ENCODE measurements around the gene SLC26A11.
"Not testable (repeated sequence)": the region's sequence is repeated elsewhere in the genome, so short reads cannot be mapped to it uniquely, and the experiment has no call there.

Gene SLC26A11

GRCh38 chr17:80268427-80268826 lies 48.2 kb downstream of the SLC26A11 start:
- H3K4me1 Mint-ChIP-seq (ENCODE audit: low read depth): peaks cover 36% of the 10 kb centered on the region
- no peak overlapping the region for H3K4me3 Mint-ChIP-seq
- peaks cover 42% of the 10 kb centered on the region for H3K36me3 Mint-ChIP-seq (ENCODE audit: low read depth)
- H3K9me3 Mint-ChIP-seq: no peaks in the 10 kb centered on the region
- H3K27ac Mint-ChIP-seq: no peak overlapping the region
- H3K27me3 Mint-ChIP-seq: no peaks in the 10 kb centered on the region
- intact Hi-C loops (cut with micrococcal nuclease): no loop called here

DNA sequence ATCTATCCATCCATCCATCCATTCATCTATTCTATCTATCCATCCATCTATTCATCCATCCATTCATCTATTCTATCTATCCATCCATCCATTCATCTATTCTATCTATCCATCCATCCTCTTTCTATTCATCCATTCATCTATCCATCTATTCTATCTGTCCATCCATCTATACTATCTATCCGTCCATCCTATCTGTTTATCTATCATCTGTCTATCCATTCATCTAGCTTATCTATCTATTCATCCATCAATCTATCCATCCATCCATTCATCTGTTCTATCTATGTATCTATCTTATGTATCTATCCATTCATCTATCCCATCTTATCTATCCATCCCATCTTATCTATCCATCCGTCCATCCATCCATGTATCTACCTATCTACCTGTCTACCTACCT lies 49.2 kb downstream of the SLC26A11 start:
- no peak overlapping the region for H3K27ac Mint-ChIP-seq
- peaks cover 42% of the 10 kb centered on the region for H3K36me3 Mint-ChIP-seq (ENCODE audit: low read depth)
- no peak overlapping the region for H3K4me3 Mint-ChIP-seq
- H3K4me1 Mint-ChIP-seq (ENCODE audit: low read depth): peaks cover 37% of the 10 kb centered on the region
- H3K27me3 Mint-ChIP-seq: no peaks in the 10 kb centered on the region
- intact Hi-C loops (cut with micrococcal nuclease): no loop called here
- H3K9me3 Mint-ChIP-seq: no peaks in the 10 kb centered on the region

DNA sequence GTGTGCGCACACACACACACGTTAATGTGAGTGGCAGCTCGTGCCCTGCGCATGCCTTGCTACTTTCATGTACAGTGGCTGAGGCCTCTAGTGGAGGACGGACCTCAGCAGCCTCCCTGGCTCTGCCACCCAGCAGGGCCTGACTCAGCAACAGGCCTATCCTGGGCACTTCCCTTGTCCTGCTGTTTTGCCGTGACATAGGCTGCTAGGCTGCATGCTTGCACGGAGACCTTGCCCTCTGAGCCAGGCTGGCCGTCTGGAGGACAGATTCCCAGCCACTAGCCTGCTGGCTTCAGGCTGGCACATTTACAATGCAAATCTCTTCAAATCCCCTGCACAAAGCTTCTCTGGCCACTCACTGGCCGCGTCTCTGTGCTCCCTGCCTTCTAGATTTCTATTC lies 49.9 kb downstream of the SLC26A11 start:
- Mint-ChIP-seq H3K36me3 (ENCODE audit: low read depth) (peaks cover 42% of the 10 kb centered on the region), H3K4me1 (ENCODE audit: low read depth) (peaks cover 37% of the 10 kb centered on the region), H3K27me3 (no peaks in the 10 kb centered on the region), H3K4me3 (no peak overlapping the region), H3K27ac (no peak overlapping the region), H3K9me3 (no peaks in the 10 kb centered on the region)
- intact Hi-C loops (cut with micrococcal nuclease): no loop called here

DNA sequence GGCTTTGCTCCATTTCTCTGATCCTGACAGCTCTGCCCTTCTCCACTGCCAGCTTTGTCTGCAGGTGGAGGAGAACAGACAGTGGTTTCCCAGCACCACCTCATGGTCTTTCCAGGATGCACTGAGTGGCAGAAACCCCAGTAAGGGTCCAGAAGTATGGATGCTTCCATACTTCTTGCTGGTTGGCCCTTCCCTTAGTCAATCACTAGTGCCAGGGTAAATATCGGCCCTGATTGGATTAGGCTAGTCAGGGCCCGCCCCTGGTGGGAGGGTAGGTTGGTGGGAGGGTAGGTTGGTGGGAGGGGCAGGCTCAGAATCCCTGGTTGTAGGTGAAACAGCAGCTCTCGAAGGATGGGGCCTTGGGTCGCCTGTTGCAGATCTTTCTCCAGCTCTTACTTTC lies 50.6 kb downstream of the SLC26A11 start:
- Mint-ChIP-seq H3K4me1 (ENCODE audit: low read depth) (peaks cover 31% of the 10 kb centered on the region), H3K27me3 (no peaks in the 10 kb centered on the region), H3K4me3 (no peak overlapping the region), H3K9me3 (no peaks in the 10 kb centered on the region), H3K27ac (peak overlapping the region; percentile 53), H3K36me3 (ENCODE audit: low read depth) (peaks cover 42% of the 10 kb centered on the region)
- intact Hi-C loops (cut with micrococcal nuclease): no loop called here

DNA sequence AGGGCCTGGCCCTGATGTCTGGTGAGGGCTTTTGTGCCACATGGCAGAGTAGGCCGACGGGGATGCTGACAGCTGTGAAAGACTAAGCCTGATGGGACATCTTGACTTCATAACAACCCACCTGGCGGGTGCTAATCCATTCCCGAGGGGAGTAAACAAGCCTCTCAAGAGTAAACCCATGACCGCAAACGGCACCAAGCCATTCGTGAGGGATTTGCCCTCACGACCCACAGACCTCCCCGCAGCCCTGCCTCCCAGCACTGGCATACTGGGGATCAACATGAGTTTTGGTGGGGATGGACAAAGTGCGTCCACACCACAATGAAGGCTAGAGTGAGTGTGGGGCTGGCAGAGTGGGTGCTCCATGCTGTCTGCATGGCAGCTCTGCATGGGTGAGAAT lies 52.1 kb downstream of the SLC26A11 start:
- H3K27ac Mint-ChIP-seq: no peak overlapping the region
- intact Hi-C loops (cut with micrococcal nuclease): no loop called here
- H3K36me3 Mint-ChIP-seq (ENCODE audit: low read depth): peaks cover 52% of the 10 kb centered on the region
- H3K27me3 Mint-ChIP-seq: no peaks in the 10 kb centered on the region
- H3K9me3 Mint-ChIP-seq: no peaks in the 10 kb centered on the region
- peaks cover 30% of the 10 kb centered on the region for H3K4me1 Mint-ChIP-seq (ENCODE audit: low read depth)
- H3K4me3 Mint-ChIP-seq: no peak overlapping the region

- H3K4me3 Mint-ChIP-seq: no peak overlapping the region
- peak overlapping the region; percentile 42 for H3K27ac Mint-ChIP-seq
- H3K36me3 Mint-ChIP-seq (ENCODE audit: low read depth): peaks cover 71% of the 10 kb centered on the region
- no peaks in the 10 kb centered on the region for H3K27me3 Mint-ChIP-seq
- no peaks in the 10 kb centered on the region for H3K9me3 Mint-ChIP-seq
- intact Hi-C loops (cut with micrococcal nuclease): no loop called here
- peaks cover 47% of the 10 kb centered on the region for H3K4me1 Mint-ChIP-seq (ENCODE audit: low read depth)
Measured at GRCh38 chr17:80274331-80274730, 54.1 kb downstream of the SLC26A11 start.

DNA sequence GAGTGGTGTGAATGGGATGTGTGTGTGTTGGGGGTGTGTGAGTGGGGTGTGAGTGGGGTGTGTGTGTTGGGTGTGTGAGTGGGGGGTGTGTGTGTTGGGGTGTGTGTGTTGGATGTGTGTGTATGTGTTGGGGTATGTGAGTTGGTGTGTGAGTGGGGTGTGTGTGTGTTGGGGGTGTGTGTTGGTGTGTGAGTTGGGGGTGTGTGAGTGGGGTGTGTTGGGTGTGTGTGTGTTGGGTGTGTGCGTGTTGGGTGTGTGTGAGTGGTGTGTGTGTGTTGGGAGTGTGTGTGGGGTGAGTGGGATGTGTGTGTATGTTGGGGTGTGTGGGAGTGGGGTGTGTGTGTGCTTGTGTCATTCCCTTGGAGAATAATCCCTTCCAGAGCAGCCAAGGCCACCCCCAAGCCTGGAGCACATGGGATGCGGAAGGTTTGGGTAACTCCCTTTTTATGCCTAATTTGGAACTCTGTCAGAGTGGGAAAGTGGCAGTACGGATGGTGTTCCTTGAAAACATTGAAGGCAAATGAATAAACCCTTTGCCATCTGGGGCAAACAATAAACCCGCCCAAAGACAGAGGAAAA lies 54.7 kb downstream of the SLC26A11 start:
- Mint-ChIP-seq H3K4me3 (no peak overlapping the region), H3K9me3 (no peaks in the 10 kb centered on the region), H3K27me3 (no peaks in the 10 kb centered on the region), H3K4me1 (ENCODE audit: low read depth) (peaks cover 54% of the 10 kb centered on the region), H3K36me3 (ENCODE audit: low read depth) (peaks cover 78% of the 10 kb centered on the region), H3K27ac (no peak overlapping the region)
- intact Hi-C loops (cut with micrococcal nuclease): no loop called here

DNA sequence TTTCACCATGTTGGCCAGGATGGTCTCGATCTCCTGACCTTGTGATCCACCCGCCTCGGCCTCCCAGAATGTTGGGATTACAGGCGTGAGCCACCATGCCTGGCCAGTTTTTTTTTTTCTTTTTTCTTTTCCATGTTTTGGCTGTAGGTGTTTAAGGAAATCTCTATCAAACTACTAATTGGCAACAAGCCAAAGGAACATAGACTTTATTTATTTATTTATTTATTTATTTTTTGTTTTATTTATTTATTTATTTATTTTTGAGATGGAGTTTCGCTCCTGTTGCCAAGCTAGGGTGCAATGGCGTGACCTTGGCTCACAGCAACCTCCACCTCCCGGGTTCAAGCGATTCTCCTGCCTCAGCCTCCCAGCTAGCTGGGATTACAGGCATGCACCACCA lies 55.6 kb downstream of the SLC26A11 start:
- peaks cover 57% of the 10 kb centered on the region for H3K4me1 Mint-ChIP-seq (ENCODE audit: low read depth)
- H3K27ac Mint-ChIP-seq; H3K4me3 Mint-ChIP-seq; H3K9me3 Mint-ChIP-seq; intact Hi-C loops (cut with micrococcal nuclease); H3K27me3 Mint-ChIP-seq: not testable (repeated sequence)
- H3K36me3 Mint-ChIP-seq (ENCODE audit: low read depth): peaks cover 87% of the 10 kb centered on the region

DNA sequence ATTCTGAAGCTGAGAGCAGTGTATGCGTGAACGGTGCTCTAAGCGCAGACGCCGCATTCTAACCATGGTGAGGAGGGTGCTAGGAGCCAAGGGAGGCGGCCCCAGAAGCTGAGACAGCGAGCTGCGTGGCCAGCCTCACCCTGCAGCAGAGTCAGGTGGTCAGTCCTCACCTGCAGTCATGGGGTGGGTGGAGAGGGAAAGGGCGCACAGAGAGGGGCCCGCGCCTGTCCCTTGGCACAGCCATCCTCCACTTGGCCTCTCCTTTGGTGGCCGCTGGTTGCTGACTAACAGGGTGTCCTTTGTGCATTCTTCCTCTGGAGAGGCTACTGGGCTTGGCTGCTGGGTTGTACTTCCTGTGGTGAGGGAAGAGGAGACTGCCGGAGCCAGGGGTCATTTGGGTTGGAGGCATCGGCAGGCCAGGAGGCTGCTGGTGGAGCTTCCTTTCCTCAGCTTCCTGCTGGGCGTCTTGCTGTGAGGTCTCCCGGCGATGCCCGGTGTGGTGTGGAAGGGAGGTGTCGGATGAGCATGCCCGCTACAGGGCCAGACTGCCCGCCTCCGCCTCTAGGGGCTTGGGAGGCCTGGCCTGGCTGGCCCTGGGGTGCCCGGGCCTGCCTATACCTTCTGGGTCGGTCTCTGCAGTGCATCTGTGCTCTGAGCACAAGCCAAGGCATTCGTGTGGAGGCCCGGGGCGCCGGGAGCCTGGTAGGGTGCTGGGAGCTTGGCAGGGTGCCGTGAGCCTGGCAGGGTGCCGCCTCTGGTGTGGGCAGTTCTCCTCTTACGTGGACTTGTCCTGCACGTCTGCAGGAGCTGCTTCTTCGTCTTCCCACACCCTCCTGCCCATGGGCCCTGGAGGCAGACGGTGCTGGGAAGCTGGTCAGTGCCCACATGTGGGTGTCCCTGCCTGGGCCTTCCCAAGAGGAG lies 57.8 kb downstream of the SLC26A11 start:
- Mint-ChIP-seq H3K4me3 (no peak overlapping the region), H3K36me3 (ENCODE audit: low read depth) (peaks cover 99% of the 10 kb centered on the region), H3K27me3 (no peaks in the 10 kb centered on the region), H3K9me3 (no peaks in the 10 kb centered on the region), H3K4me1 (ENCODE audit: low read depth) (peaks cover 51% of the 10 kb centered on the region), H3K27ac (no peak overlapping the region)
- intact Hi-C loops (cut with micrococcal nuclease): no loop called here

DNA sequence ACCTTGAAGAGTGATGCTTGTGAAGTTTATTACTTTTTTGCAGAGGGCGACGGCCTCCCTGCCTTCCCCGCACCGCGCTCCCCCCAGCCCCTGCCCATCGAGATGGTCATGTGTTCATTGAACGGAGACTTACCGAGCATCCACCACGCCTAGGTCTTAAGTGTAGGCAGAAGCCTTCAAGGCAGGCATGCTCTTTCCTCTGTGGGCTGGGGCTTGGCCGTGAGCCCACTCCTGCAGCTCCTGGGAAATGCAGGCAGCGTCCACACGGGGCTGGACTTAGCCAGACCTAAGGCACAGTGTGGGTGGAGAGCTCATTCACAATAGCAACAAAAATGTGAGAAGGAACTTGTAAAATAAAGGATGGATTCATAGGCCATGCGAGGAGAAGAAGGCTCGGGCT lies 59.7 kb downstream of the SLC26A11 start:
- no peak overlapping the region for H3K27ac Mint-ChIP-seq
- H3K9me3 Mint-ChIP-seq: no peaks in the 10 kb centered on the region
- H3K4me1 Mint-ChIP-seq (ENCODE audit: low read depth): peaks cover 43% of the 10 kb centered on the region
- intact Hi-C loops (cut with micrococcal nuclease): no loop called here
- H3K4me3 Mint-ChIP-seq: no peak overlapping the region
- no peaks in the 10 kb centered on the region for H3K27me3 Mint-ChIP-seq
- peaks cover 99% of the 10 kb centered on the region for H3K36me3 Mint-ChIP-seq (ENCODE audit: low read depth)

DNA sequence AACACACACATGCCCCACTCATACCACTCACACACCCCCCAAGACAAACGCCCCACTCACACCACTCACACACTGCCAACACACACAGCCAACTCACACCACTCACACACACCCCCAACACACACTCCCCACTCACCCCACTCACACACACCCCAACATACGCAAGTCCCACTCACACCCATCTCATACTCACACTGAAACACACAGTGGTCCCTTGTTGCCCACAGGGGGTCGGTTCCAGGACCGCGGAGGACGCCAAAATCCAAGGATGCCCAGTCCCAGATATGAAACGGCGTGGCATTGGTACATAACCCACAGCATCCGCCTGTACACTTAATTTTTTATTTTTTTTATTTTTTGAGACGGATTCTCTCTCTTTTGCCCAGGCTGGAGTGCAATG lies 61.3 kb downstream of the SLC26A11 start:
- Mint-ChIP-seq H3K27ac (no peak overlapping the region), H3K4me3 (no peak overlapping the region), H3K4me1 (ENCODE audit: low read depth) (peaks cover 52% of the 10 kb centered on the region), H3K9me3 (no peaks in the 10 kb centered on the region), H3K36me3 (ENCODE audit: low read depth) (peaks cover 100% of the 10 kb centered on the region), H3K27me3 (no peaks in the 10 kb centered on the region)
- intact Hi-C loops (cut with micrococcal nuclease): no loop called here

DNA sequence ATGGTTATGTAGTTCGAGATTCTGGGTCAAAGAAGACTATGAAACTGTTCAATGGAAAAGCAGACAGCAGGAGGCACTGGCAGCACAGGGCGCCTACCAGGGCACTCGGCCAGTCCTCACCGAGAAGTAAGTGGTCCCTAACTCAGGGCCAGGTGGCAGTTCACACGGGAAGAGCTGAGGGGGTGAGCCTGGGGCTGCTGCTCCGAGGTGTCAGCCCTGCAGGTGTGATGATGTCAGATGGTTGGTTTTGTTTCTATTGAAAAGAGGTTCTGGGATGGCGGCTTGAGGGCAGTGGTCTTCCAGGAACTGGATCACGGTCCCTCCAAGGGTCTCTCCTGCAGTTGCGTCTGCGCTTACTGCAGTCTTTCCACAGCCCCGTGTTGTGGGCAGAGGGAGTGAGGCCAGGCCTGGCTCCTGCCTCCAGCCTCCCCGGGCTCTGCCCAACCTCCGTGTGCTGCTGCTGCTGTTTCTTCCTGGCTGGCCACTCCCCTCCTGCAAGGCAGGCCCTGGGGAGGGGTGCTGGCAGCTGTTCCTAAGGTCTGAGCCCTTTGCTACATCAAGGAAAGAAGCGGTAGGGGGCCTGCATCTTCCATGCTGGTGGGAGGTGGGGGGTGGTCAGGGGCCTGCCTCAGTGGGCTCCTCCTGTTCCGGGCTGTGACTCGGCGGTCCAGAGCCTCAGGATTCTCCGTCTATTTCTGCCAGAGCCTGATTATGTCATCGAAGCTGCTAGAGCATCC lies 63.1 kb downstream of the SLC26A11 start:
- Mint-ChIP-seq H3K36me3 (ENCODE audit: low read depth) (peaks cover 100% of the 10 kb centered on the region), H3K27me3 (no peaks in the 10 kb centered on the region)

GRCh38 chr17:80284631-80285030 lies 64.4 kb downstream of the SLC26A11 start:
- no peaks in the 10 kb centered on the region for H3K27me3 Mint-ChIP-seq
- H3K4me1 Mint-ChIP-seq (ENCODE audit: low read depth): peaks cover 60% of the 10 kb centered on the region
- H3K9me3 Mint-ChIP-seq: no peaks in the 10 kb centered on the region
- no peak overlapping the region for H3K27ac Mint-ChIP-seq
- intact Hi-C loops (cut with micrococcal nuclease): no loop called here
- H3K4me3 Mint-ChIP-seq: no peak overlapping the region
- H3K36me3 Mint-ChIP-seq (ENCODE audit: low read depth): peaks cover 100% of the 10 kb centered on the region

More for the DNA sequence above, 63.1 kb downstream of the SLC26A11 start:
- peak overlapping the region; percentile 62 for H3K27ac Mint-ChIP-seq
- peaks cover 60% of the 10 kb centered on the region for H3K4me1 Mint-ChIP-seq (ENCODE audit: low read depth)
- no peak overlapping the region for H3K4me3 Mint-ChIP-seq
- no peaks in the 10 kb centered on the region for H3K9me3 Mint-ChIP-seq
- intact Hi-C loops (cut with micrococcal nuclease): no loop called here

- intact Hi-C loops (cut with micrococcal nuclease): no loop called here
- Mint-ChIP-seq H3K4me3 (no peak overlapping the region), H3K36me3 (ENCODE audit: low read depth) (peaks cover 100% of the 10 kb centered on the region), H3K9me3 (no peaks in the 10 kb centered on the region), H3K4me1 (ENCODE audit: low read depth) (peaks cover 59% of the 10 kb centered on the region), H3K27ac (no peak overlapping the region), H3K27me3 (no peaks in the 10 kb centered on the region)
Measured at GRCh38 chr17:80285237-80285920, 65.2 kb downstream of the SLC26A11 start.
